NCI-H2029 (cell line): Measurements from ENCODE around the gene CPSF6.

Source experiments
- DNase-seq: peaks from one replicate; lab custom pipeline; 2025; lab: John Stamatoyannopoulos, UW

The CPSF6 gene

GRCh38 chr12:69321351-69321750 is 82.0 kb downstream of the CPSF6 start:
- no peak for DNase-seq
